ENCODE data around the gene IL1A.

- TF ChIP-seq, protein P1, sequence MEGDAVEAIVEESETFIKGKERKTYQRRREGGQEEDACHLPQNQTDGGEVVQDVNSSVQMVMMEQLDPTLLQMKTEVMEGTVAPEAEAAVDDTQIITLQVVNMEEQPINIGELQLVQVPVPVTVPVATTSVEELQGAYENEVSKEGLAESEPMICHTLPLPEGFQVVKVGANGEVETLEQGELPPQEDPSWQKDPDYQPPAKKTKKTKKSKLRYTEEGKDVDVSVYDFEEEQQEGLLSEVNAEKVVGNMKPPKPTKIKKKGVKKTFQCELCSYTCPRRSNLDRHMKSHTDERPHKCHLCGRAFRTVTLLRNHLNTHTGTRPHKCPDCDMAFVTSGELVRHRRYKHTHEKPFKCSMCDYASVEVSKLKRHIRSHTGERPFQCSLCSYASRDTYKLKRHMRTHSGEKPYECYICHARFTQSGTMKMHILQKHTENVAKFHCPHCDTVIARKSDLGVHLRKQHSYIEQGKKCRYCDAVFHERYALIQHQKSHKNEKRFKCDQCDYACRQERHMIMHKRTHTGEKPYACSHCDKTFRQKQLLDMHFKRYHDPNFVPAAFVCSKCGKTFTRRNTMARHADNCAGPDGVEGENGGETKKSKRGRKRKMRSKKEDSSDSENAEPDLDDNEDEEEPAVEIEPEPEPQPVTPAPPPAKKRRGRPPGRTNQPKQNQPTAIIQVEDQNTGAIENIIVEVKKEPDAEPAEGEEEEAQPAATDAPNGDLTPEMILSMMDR (IDR thresholded peaks at IDR 0.05), result no peak
- TF ChIP-seq EZH2phosphoT487 (IDR thresholded peaks at IDR 0.05) (no peak), EZH2 (IDR thresholded peaks at IDR 0.05) (no peak)
These were observed 46.6 kb upstream of the IL1A start for GRCh38 chr2:112830682-112831512.
